GM12864 (cell line): ENCODE data around the gene KAZALD1.

Experiments
- DNase-seq: peaks from one replicate; pipeline ENCODE4 v3.0.0-alpha.2; 2011; ENCODE audit warnings: low read depth
- H3K4me3 ChIP-seq: 2 replicates; pipeline ENCODE4 v1.5.1; 2011; ENCODE audit warnings: mild to moderate bottlenecking, low read depth, low read length, control low read depth
- TF ChIP-seq, protein P1 (sequence below): IDR thresholded peaks from 2 replicates; pipeline ENCODE4 v1.5.1; 2011; ENCODE audit warnings: low read depth, mild to moderate bottlenecking, moderate library complexity, low read length, control low read depth, inconsistent platforms; ENCODE audit errors: missing control alignments

Gene KAZALD1

GRCh38 chr10:101021692-101022251 lies 40.0 kb upstream of the KAZALD1 start:
- TF ChIP-seq, protein P1, sequence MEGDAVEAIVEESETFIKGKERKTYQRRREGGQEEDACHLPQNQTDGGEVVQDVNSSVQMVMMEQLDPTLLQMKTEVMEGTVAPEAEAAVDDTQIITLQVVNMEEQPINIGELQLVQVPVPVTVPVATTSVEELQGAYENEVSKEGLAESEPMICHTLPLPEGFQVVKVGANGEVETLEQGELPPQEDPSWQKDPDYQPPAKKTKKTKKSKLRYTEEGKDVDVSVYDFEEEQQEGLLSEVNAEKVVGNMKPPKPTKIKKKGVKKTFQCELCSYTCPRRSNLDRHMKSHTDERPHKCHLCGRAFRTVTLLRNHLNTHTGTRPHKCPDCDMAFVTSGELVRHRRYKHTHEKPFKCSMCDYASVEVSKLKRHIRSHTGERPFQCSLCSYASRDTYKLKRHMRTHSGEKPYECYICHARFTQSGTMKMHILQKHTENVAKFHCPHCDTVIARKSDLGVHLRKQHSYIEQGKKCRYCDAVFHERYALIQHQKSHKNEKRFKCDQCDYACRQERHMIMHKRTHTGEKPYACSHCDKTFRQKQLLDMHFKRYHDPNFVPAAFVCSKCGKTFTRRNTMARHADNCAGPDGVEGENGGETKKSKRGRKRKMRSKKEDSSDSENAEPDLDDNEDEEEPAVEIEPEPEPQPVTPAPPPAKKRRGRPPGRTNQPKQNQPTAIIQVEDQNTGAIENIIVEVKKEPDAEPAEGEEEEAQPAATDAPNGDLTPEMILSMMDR: no peak
- DNase-seq: no peak
- no peak overlapping the region for H3K4me3 ChIP-seq

DNA sequence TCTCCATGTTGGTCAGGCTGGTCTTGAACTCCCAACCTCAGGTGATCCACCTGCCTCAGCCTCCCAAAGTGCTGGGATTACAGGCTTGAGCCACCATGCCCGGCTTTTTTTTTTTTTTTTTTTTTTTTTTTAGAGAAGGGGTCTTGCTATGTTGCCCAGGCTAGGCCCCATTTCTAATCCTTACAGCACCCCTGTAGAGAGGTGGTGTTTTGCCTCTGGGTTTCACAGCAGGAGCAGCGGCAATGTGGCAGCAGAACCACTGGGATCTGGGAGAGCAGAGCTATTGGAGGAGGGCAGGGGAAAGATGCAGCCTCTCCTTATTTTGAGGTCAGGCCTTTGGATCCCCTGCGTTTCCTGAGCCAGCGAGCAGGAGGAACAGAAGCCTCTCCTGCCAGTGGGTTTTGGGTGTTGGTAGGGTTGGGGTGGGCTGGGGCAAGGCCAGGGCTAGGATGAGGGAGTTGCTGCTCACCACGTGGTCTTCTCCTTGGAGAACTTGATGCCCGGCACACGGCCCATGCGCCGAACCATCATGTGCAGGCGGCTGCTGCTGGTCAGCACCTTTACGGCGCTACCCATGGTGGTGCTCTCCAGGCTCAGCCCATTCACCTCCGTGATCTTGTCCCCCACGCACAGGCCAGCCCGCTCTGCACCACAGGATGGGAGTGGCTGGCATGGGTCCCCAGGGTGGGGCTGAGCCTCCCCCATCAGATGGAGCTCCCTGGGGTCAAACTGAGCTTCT lies 38.7 kb upstream of the KAZALD1 start:
- TF ChIP-seq, protein P1: no peak
- DNase-seq: no peak
- H3K4me3 ChIP-seq: no peak overlapping the region

GRCh38 chr10:101027106-101027720 lies 34.6 kb upstream of the KAZALD1 start:
- no peak overlapping the region for H3K4me3 ChIP-seq
- no peak for DNase-seq
- TF ChIP-seq, protein P1: no peak

GRCh38 chr10:101028446-101029337 lies 33.1 kb upstream of the KAZALD1 start:
- no peak for DNase-seq
- TF ChIP-seq, protein P1: no peak
- H3K4me3 ChIP-seq: no peak overlapping the region

- TF ChIP-seq, protein P1: peak; percentile 16
- no peak overlapping the region for H3K4me3 ChIP-seq
- DNase-seq: no peak
Observed at GRCh38 chr10:101029520-101030295, 32.1 kb upstream of the KAZALD1 start.

GRCh38 chr10:101030496-101031127 lies 31.2 kb upstream of the KAZALD1 start:
- TF ChIP-seq, protein P1: no peak

More at GRCh38 chr10:101030496-101031127, 31.2 kb upstream of the KAZALD1 start:
- DNase-seq: no peak
- H3K4me3 ChIP-seq: peak overlapping the region; percentile 14
